Astrocyte of the cerebellum (primary cell): ENCODE measurements around the gene OR6J1.

Experiments used
- DNase-seq: peaks from one replicate; pipeline ENCODE4 v3.0.0-alpha.2; 2011; ENCODE audit warnings: low read depth
- H3K4me3 ChIP-seq: 2 replicates; pipeline ENCODE4 v1.5.1; 2011; ENCODE audit warnings: mild to moderate bottlenecking, low read depth, low read length, moderate library complexity
- in situ Hi-C: cut with HindIII; loops from 2 replicates; pipeline ENCODE4 v1.10.0; 2017; ENCODE audit warnings: low sequenced_read_pairs
- TF ChIP-seq, protein P1 (sequence below): IDR thresholded peaks from 2 replicates; pipeline ENCODE4 v1.5.1; 2012; ENCODE audit warnings: low read length, low read depth, moderate library complexity, mild to moderate bottlenecking; ENCODE audit errors: missing control alignments

OR6J1 gene

DNA sequence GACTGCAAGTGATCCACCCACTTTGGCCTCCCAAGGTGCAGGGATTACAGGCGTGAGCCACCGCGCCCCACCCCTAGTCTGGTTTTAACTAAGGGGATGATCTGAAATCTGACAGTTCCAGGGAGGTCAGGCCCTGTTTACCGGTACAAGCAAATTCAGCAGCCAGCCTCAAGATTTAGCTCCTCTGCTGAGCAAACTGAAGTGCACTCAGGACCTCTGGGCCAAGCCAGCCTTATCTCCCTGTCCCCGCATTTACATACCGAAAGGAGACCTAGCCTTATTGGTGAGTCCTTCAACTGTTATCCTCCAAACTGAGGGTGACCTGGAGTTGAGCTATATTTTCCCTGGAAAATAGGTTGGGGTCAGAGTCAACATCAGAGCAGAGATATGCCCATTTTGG, 46.9 kb downstream of the OR6J1 start:
- in situ Hi-C loops: no loop called here
- no peak for DNase-seq
- TF ChIP-seq, protein P1, sequence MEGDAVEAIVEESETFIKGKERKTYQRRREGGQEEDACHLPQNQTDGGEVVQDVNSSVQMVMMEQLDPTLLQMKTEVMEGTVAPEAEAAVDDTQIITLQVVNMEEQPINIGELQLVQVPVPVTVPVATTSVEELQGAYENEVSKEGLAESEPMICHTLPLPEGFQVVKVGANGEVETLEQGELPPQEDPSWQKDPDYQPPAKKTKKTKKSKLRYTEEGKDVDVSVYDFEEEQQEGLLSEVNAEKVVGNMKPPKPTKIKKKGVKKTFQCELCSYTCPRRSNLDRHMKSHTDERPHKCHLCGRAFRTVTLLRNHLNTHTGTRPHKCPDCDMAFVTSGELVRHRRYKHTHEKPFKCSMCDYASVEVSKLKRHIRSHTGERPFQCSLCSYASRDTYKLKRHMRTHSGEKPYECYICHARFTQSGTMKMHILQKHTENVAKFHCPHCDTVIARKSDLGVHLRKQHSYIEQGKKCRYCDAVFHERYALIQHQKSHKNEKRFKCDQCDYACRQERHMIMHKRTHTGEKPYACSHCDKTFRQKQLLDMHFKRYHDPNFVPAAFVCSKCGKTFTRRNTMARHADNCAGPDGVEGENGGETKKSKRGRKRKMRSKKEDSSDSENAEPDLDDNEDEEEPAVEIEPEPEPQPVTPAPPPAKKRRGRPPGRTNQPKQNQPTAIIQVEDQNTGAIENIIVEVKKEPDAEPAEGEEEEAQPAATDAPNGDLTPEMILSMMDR: no peak
- H3K4me3 ChIP-seq: no peak overlapping the region

DNA sequence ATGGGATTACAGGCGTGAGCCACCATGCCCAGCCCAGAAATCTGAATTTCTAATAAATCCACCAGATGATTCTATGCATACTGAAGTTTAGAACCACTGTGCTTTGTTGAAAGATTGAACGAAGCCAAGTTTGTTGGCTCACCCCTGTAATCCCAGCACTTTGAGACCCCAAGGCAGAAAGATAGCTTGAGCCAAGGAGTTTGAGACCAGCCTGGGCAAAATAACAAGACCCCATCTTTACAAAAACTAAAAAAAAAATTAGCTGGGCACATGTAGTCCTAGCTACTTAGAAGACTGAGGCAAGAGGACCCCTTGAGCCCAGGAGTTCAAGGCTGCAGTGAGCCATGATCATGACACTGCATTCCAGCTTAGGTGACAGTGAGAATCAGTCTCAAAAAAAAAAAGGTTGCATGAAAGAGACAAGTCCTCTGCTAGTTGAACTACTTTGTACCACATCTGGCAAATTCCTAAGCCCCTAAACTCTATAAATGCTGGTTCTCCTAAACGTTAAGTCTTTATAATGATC, 47.7 kb downstream of the OR6J1 start:
- in situ Hi-C loops: no loop called here
- H3K4me3 ChIP-seq: no peak overlapping the region
- TF ChIP-seq, protein P1: no peak
- DNase-seq: no peak

DNA sequence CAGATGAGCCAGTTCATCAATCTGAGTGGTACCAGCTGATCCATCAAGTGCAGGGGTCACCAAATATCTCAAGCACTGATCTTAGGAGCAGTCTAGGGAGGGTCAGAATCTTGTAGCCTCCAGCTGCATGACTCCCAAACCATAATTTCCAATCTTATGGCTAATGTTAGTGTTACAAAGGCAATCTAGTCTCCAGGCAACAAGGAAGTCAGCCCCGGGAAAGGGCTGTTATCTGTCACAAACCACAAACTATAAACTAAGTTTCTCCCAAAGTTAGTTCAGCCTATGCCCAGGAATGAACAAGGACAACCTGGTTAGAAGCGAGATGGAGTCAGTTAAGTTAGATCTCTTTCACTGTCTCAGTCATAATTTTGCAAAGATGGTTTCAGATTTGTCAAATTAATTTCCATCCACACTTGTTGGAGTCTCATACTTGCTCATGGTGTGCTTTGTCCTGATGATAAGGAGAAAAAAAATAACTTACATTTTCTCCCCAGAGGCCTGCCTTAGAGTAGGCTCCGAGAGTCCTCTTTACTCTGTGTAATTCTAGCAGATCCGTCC, 49.9 kb downstream of the OR6J1 start:
- in situ Hi-C loops: no loop called here
- TF ChIP-seq, protein P1: no peak
- no peak overlapping the region for H3K4me3 ChIP-seq
- no peak for DNase-seq

DNA sequence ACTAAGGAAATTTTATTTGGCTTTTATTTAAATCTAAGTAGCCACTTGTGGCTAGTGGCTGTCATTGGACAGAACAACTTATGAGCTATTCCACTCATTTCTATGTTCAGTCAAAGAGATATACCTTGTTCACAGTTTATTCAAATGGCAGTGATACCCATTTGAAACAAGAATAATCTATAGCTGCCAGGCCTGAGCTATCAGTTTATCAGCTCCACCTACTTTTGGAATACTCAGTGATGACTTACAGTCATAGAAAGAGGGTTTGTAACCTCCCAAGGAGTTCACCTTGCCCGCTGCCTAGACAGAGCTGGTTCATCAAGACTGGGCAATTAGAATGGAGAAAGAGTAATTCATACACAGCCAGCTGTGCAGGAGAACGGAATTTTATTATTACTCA, 50.6 kb downstream of the OR6J1 start:
- TF ChIP-seq, protein P1: no peak
- in situ Hi-C loops: no loop called here
- no peak for DNase-seq
- no peak overlapping the region for H3K4me3 ChIP-seq

DNA sequence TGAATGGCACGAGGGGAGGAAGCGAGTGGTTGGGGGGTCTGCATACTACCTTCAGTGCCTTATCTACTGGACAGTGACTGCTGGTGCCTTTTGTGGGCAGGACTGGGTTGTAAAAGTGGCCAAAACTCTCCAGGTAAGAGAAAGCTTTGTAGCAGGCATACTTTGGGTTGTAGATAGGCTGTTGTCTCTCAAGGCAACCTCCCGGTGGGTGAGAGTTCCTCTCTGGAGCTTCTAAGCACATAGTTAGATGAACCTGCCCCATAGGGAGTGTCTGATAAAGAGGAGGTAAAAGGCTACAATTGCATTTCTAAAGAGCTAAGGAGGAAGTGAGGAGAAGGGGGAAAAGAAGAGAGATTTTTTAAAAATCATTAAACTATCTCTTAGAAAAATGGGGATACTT, 51.0 kb downstream of the OR6J1 start:
- H3K4me3 ChIP-seq: no peak overlapping the region
- TF ChIP-seq, protein P1: no peak
- DNase-seq: no peak
- in situ Hi-C loops: no loop called here

DNA sequence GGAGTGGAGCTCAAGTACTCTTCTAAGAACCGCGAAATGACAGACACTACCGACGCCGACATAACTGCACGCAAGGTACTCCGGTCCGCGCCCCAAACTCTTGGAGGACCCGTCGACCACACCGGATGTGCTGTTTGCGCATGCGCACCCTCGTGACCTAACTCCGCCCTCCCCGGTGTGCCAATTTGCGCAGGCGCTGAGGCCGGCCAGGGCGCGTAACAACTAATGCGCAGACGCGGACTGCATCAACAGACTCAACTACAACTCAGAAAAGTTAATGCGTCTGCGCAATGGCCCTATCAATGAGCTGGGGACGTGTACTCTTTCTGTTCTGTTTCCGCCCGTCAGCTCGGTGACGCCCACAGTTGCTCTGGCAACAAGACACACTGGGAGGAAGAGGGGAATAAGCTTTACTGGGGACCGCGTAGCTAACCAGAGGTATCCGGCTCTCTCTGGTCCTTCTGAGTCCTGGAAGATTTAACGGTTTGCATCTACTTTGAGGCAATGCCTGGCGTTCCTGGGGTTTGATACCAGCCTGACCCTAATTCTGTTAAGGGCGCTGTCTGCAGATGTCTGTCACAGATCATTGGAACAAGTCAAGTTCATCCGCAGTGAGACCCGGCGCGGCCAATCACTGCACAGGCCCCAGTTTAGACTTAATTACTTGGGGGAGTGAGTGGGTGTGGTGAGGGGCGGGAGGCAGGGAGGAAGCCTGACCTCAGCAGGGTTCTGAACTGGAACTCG, 54.9 kb downstream of the OR6J1 start, which contains the start of gene DAD1:
TSS of gene DAD1 (minus strand) at position 129 of the 744 bp plus-strand sequence. CDS start at position 62, 67 bp downstream.
- in situ Hi-C loops: no loop called here
- peak; percentile 99 for DNase-seq
- H3K4me3 ChIP-seq: peak within 1 kb of the TSS; percentile 75
- TF ChIP-seq, protein P1: no peak
